ENCODE measurements around the gene MYBPH. TPM values are rescaled to one million over a fixed set of nuclear protein-coding genes. Genes with fewer than 3 reads are reported as not detected.
A peak's percentile ranks its signal among the peaks of the same experiment; 100 is the strongest.

The MYBPH gene
- total RNA-seq, 1 donor from 2014 or later: not detected

- Mint-ChIP-seq H3K36me3 (no peaks in the 10 kb centered on the region), H3K4me3 (no peak overlapping the region), H3K27ac (no peak overlapping the region), H3K4me1 (peaks cover 54% of the 10 kb centered on the region), H3K9me3 (no peaks in the 10 kb centered on the region), H3K27me3 (ENCODE audit: low read depth) (peaks cover 71% of the 10 kb centered on the region)
- TF ChIP-seq, protein P1, sequence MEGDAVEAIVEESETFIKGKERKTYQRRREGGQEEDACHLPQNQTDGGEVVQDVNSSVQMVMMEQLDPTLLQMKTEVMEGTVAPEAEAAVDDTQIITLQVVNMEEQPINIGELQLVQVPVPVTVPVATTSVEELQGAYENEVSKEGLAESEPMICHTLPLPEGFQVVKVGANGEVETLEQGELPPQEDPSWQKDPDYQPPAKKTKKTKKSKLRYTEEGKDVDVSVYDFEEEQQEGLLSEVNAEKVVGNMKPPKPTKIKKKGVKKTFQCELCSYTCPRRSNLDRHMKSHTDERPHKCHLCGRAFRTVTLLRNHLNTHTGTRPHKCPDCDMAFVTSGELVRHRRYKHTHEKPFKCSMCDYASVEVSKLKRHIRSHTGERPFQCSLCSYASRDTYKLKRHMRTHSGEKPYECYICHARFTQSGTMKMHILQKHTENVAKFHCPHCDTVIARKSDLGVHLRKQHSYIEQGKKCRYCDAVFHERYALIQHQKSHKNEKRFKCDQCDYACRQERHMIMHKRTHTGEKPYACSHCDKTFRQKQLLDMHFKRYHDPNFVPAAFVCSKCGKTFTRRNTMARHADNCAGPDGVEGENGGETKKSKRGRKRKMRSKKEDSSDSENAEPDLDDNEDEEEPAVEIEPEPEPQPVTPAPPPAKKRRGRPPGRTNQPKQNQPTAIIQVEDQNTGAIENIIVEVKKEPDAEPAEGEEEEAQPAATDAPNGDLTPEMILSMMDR (IDR thresholded peaks at IDR 0.05; ENCODE audit: unreplicated experiment): no peak
- peak in 1 of 2 experiments; percentile 29 for DNase-seq (ENCODE audit: low spot score in 2 of 2, unreplicated experiment in 2 of 2)
These were observed 51.6 kb downstream of the MYBPH start for GRCh38 chr1:203124011-203124410.

GRCh38 chr1:203122159-203122558 lies 53.5 kb downstream of the MYBPH start:
- TF ChIP-seq, protein P1 (IDR thresholded peaks at IDR 0.05; ENCODE audit: unreplicated experiment): no peak
- peaks cover 76% of the 10 kb centered on the region for H3K27me3 Mint-ChIP-seq (ENCODE audit: low read depth)
- H3K27ac Mint-ChIP-seq: no peak overlapping the region
- H3K36me3 Mint-ChIP-seq: no peaks in the 10 kb centered on the region
- no peak for DNase-seq (ENCODE audit: low spot score in 2 of 2, unreplicated experiment in 2 of 2)
- no peak overlapping the region for H3K4me3 Mint-ChIP-seq
- no peaks in the 10 kb centered on the region for H3K9me3 Mint-ChIP-seq
- peaks cover 41% of the 10 kb centered on the region for H3K4me1 Mint-ChIP-seq

DNA sequence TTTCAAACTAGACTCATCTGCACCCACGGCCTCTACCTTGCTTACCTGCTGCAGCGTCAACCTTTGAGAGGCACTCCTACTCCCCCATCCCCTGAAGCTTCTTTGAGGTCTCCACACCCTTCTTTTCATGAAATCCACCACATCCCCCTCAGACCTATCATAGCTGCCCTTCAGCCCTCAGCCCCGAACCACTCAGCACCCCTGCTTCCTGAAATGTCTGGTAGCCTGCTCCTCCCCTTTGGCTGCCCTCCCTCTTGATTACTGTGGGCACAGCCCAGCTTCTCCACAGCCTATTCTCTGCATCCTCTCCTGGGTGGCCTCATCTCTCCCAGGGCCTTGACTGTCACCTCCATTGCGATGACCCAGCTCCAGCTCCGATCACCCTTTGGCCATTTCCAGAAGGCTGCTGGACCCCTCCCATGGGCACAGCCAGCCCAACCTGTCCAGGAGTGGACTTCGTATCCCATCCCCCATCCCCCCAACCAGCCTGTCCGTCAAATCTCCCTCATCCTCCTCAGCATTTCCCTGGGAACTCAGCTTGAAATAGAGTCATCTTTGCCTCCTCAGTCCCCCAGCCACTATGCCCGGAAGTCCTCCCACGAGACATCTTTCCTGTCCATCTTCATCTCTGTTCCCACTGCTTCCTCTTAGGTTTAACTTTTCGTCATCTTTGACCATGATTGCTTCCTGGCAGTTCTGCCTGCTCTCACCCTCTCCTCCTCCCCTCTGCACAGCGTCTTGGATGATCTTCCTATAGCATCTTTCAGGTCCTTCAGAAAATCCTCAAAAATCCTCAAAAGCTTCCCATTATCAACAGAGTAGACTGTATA lies 54.2 kb downstream of the MYBPH start:
- Mint-ChIP-seq H3K27me3 (ENCODE audit: low read depth) (peaks cover 76% of the 10 kb centered on the region), H3K36me3 (no peaks in the 10 kb centered on the region), H3K4me1 (peaks cover 35% of the 10 kb centered on the region), H3K27ac (no peak overlapping the region), H3K9me3 (no peaks in the 10 kb centered on the region), H3K4me3 (no peak overlapping the region)
- TF ChIP-seq, protein P1 (IDR thresholded peaks at IDR 0.05; ENCODE audit: unreplicated experiment): no peak
- no peak for DNase-seq (ENCODE audit: low spot score in 2 of 2, unreplicated experiment in 2 of 2)

GRCh38 chr1:203120325-203121153 lies 55.1 kb downstream of the MYBPH start:
- Mint-ChIP-seq H3K9me3 (no peaks in the 10 kb centered on the region), H3K4me1 (peaks cover 27% of the 10 kb centered on the region), H3K27ac (no peak overlapping the region), H3K4me3 (no peak overlapping the region), H3K36me3 (no peaks in the 10 kb centered on the region), H3K27me3 (ENCODE audit: low read depth) (peaks cover 79% of the 10 kb centered on the region)
- TF ChIP-seq, protein P1 (IDR thresholded peaks at IDR 0.05; ENCODE audit: unreplicated experiment): no peak
- DNase-seq (ENCODE audit: low spot score in 2 of 2, unreplicated experiment in 2 of 2): no peak

Other genes starting within 250 kb of the MYBPH start
- gene KLHL12, start 248.6 kb downstream of the MYBPH start, total RNA-seq: 26.5 to 31.0 TPM (median 27.8 TPM) in 3 replicates
- gene ADIPOR1, start 217.5 kb downstream of the MYBPH start, total RNA-seq: 38.0 to 39.1 TPM (median 38.4 TPM) in 3 replicates
- gene CYB5R1, start 208.6 kb downstream of the MYBPH start, total RNA-seq: 25.9 to 26.6 TPM (median 26.1 TPM) in 3 replicates
- gene TMEM183A, start 168.5 kb downstream of the MYBPH start, total RNA-seq: 58.4 to 64.5 TPM (median 64.0 TPM) in 3 replicates
- gene PPFIA4, start 149.3 kb downstream of the MYBPH start, total RNA-seq: 35.3 to 39.4 TPM (median 38.9 TPM) in 3 replicates
- not detected in 3 replicates for gene MYOG, start 89.8 kb downstream of the MYBPH start, total RNA-seq
- gene ADORA1, start 48.1 kb downstream of the MYBPH start, total RNA-seq: 2.9 to 4.3 TPM (median 3.8 TPM) in 3 replicates
- gene CHI3L1, start 10.9 kb upstream of the MYBPH start, total RNA-seq: 0.13 to 0.32 TPM (median 0.22 TPM) in 3 replicates
- gene CHIT1, start 53.8 kb upstream of the MYBPH start, total RNA-seq: 0.13 to 0.18 TPM in 2 of 3 replicates, not detected in the other
- 186 to 192 TPM (median 191 TPM) in 3 replicates for gene BTG2, start 129.7 kb upstream of the MYBPH start, total RNA-seq
- gene FMOD, start 175.3 kb upstream of the MYBPH start, total RNA-seq: 77.3 to 86.0 TPM (median 82.1 TPM) in 3 replicates

Data from mesothelial cell of epicardium (in vitro differentiated cells).